Activated naive CD4-positive, alpha-beta T cell treated with anti-CD3 and anti-CD28 coated beads, Interleukin-2, amount 10 ng/mL, durations not matched to agents 7 days and 5 days (primary cell): ENCODE results near the gene ZNF749.
A peak's percentile ranks its signal among the peaks of the same experiment; 100 is the strongest.

Experiments used
- CTCF ChIA-PET: fragments of 350-600 bp; sonication (Branson Sonifier 250); formaldehyde crosslinking; loops from one replicate; lab custom pipeline; 2021; ENCODE audit warnings: antibody characterized with exemption; lab: Charles Lee
- DNase-seq: peaks from one replicate; pipeline ENCODE4 v3.0.0-alpha.2; 2020
- H3K27ac Mint-ChIP-seq: one replicate; pipeline ENCODE4 v1.8.0; 2021; ENCODE audit warnings: mild to moderate bottlenecking, moderate library complexity, mixed read lengths
- H3K27me3 Mint-ChIP-seq: one replicate; pipeline ENCODE4 v1.8.0; 2021; ENCODE audit warnings: mild to moderate bottlenecking, mixed read lengths
- H3K36me3 Mint-ChIP-seq: one replicate; pipeline ENCODE4 v1.8.0; 2021; ENCODE audit warnings: mixed read lengths
- H3K4me1 Mint-ChIP-seq: one replicate; pipeline ENCODE4 v1.8.0; 2021; ENCODE audit warnings: mixed read lengths
- H3K4me3 Mint-ChIP-seq: one replicate; pipeline ENCODE4 v1.8.0; 2021; ENCODE audit warnings: mild to moderate bottlenecking, moderate library complexity, mixed read lengths
- H3K9me3 Mint-ChIP-seq: one replicate; pipeline ENCODE4 v1.8.0; 2021; ENCODE audit warnings: mixed read lengths

Gene ZNF749

DNA sequence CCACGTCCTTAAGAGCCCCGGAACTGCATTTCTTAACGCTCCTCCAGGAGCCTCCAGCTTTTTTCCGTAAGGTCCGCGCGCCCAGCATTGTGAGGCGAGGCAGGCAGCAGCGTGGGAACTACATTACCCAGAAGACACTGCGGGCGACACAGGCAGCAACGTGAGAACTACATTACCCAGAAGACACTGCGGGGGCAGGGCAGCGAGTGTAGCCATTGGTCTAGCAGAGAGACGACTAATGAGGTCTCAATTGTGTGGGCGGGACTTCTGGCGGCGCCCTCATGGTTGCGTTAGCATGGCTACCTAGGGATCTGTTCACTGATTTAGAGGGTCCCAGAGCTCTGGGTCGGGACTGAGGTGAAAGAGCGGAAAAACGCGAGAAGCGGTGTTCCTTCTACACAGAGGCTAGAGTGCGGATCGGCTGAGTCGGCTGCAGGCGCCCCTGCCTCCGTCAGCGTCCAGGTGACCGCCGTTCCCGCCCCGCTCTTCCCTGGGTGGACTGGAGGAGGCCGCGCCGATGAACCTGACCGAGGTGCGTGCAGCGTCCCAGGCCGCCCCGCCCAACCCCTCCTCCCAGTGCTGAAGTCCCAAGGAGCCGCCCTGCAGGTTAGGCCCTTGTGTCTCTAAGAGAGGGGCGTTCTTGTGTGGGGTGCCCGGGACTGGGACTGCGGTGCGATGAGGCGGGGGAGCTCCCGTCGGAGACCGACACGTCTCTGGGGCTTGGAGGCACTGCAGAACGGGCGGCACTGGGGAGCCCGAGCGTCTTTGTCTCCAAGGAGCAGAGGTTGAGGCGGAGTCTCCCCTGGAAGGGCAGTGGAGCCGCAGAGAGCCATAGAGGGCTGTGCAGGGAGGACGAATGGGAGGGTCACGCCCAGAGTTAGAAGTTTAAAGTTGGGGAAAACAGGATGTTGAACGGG is at the start of gene ZNF749:
Gene ZNF749, plus strand, starts transcription at position 264 of the 917 bp plus-strand sequence. Its CDS starts 254 bp downstream, at position 518.
- peak within 1 kb of the TSS; percentile 96 for H3K4me3 Mint-ChIP-seq
- peaks cover 46% of the 10 kb centered on the region for H3K9me3 Mint-ChIP-seq
- CTCF ChIA-PET, result no interaction called here
- peaks cover 24% of the 10 kb centered on the region for H3K4me1 Mint-ChIP-seq
- peak within 1 kb of the TSS; percentile 93 for H3K27ac Mint-ChIP-seq
- peaks cover 45% of the 10 kb centered on the region for H3K36me3 Mint-ChIP-seq
- peak; percentile 99 for DNase-seq
- H3K27me3 Mint-ChIP-seq, result no peaks in the 10 kb centered on the region

DNA sequence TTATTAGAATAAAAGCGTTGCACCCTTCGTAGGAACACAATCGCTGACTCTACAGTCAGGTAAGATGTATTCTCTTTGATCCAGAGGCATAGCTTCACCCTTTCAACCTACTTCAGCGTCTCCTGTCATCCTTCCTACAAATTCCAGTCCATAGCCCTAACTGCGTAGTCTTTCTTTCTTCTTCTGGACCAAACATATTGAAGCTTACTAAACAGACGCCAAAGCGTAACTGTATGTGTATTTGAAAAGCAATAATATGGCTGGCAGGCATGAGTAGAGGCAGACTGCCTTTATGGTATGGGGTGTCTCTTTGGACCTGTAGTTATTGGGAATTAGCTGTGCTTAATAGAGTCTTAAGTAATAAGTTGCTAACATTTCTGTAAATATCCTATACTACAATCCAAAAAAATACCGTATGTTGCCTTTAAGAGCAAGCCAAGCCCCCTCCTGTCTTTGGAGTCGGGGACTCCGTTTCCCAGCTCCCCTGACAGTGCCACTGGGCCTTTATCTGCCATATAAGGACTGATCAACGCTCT is 45.9 kb upstream of the ZNF749 start:
- CTCF ChIA-PET, result interaction anchor here (0.6 kb wide), 1 partner anchor 918 kb away, joined by 3 read pairs; no protein-coding TSS in a partner anchor
- peaks cover 33% of the 10 kb centered on the region for H3K4me1 Mint-ChIP-seq
- no peaks in the 10 kb centered on the region for H3K27me3 Mint-ChIP-seq
- no peak for DNase-seq
- H3K9me3 Mint-ChIP-seq, result peaks cover 50% of the 10 kb centered on the region
- peak overlapping the region; percentile 96 for H3K27ac Mint-ChIP-seq
- H3K36me3 Mint-ChIP-seq, result peaks cover 43% of the 10 kb centered on the region
- peak overlapping the region; percentile 96 for H3K4me3 Mint-ChIP-seq

DNA sequence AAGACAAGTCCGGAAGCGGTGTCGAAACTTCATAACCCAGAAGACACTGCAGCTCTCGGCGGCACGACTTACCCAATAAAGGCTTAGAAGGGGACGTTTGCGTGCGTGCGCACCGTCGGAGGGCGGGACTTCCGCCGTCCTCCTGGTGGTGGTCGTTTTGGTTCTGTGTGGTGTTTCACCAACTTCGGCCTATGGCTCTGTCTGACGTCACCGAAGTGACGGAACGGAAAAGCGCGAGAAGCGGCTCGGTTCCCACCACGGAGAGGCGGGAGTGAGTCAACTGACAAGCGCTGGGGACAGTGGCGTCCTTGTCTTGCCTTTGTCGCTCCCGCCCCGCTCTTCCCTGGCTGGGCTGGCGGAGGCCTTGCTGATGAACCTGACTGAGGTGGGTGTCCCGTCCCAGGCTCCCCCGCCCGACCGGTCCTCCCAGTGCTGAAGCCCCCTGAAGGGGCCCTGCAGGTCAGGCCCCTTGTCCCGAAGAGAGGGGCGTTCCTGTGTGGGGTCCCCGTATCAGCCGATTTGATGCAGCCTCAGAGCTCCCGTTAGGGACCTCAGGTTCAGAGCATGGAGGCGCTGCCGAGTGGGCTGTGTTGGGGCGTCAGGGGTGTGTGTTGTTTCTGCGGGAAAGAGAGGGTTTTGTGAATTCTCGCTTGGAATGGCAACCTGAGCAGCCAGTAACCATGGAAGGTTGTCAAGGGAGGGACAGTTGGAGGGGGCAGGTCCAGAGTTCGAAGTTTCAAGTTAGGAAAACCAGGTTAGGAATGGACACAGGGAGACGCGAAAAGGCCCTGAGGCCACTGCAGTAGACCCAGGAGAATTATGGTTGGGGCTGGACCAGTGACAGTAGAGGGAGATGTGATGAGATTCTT is 45.2 kb upstream of the ZNF749 start, which contains the start of gene ZNF548:
Gene ZNF548, plus strand, starts transcription at position 125 of the 869 bp plus-strand sequence. Its CDS starts 246 bp downstream, at position 371.
- Mint-ChIP-seq H3K27me3 (no peaks in the 10 kb centered on the region), H3K9me3 (peaks cover 51% of the 10 kb centered on the region), H3K36me3 (peaks cover 50% of the 10 kb centered on the region), H3K4me3 (peak within 1 kb of the TSS; percentile 96), H3K4me1 (peaks cover 33% of the 10 kb centered on the region), H3K27ac (peak within 1 kb of the TSS; percentile 96)
- DNase-seq, result peak; percentile 97
- CTCF ChIA-PET, result interaction anchor here (0.6 kb wide), 1 partner anchor 918 kb away, joined by 3 read pairs; no protein-coding TSS in a partner anchor

DNA sequence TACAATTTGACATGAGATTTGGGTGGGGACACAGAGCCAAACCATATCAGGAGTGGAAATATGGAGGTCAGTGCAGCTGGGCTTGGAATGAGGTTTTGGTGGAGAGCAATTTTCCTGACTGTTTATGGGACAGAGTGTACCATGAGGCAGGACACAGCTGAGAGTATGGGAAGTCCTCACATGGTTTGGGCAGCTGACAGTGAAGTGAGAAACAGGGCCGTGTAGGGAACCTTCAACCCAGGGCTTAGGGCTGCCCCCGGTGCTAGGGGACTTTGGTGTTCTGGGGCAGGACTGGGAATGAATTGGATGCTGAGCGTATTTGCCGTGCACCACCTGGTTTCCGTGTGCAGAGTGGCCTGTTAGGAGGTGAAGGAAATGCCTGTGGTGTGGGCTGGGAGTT is 39.4 kb upstream of the ZNF749 start:
- H3K27ac Mint-ChIP-seq, result no peak overlapping the region
- H3K9me3 Mint-ChIP-seq, result peaks cover 69% of the 10 kb centered on the region
- peaks cover 85% of the 10 kb centered on the region for H3K36me3 Mint-ChIP-seq
- DNase-seq, result no peak
- H3K27me3 Mint-ChIP-seq, result no peaks in the 10 kb centered on the region
- H3K4me3 Mint-ChIP-seq, result no peak overlapping the region
- CTCF ChIA-PET, result no interaction called here
- H3K4me1 Mint-ChIP-seq, result peaks cover 11% of the 10 kb centered on the region

DNA sequence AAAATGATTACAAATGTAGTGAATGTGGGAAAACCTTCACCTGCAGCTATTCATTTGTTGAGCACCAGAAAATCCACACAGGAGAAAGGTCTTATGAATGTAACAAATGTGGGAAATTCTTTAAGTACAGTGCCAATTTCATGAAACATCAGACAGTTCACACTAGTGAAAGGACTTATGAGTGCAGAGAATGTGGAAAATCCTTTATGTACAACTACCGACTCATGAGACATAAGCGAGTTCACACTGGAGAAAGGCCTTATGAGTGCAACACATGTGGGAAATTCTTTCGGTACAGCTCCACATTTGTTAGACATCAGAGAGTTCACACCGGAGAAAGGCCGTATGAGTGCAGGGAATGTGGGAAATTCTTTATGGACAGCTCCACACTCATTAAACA is 36.3 kb upstream of the ZNF749 start:
- no peak overlapping the region for H3K27ac Mint-ChIP-seq
- peaks cover 67% of the 10 kb centered on the region for H3K36me3 Mint-ChIP-seq
- no peak overlapping the region for H3K4me3 Mint-ChIP-seq
- no peak for DNase-seq
- H3K4me1 Mint-ChIP-seq, result no peaks in the 10 kb centered on the region
- CTCF ChIA-PET, result no interaction called here
- H3K27me3 Mint-ChIP-seq, result no peaks in the 10 kb centered on the region
- H3K9me3 Mint-ChIP-seq, result peaks cover 64% of the 10 kb centered on the region

DNA sequence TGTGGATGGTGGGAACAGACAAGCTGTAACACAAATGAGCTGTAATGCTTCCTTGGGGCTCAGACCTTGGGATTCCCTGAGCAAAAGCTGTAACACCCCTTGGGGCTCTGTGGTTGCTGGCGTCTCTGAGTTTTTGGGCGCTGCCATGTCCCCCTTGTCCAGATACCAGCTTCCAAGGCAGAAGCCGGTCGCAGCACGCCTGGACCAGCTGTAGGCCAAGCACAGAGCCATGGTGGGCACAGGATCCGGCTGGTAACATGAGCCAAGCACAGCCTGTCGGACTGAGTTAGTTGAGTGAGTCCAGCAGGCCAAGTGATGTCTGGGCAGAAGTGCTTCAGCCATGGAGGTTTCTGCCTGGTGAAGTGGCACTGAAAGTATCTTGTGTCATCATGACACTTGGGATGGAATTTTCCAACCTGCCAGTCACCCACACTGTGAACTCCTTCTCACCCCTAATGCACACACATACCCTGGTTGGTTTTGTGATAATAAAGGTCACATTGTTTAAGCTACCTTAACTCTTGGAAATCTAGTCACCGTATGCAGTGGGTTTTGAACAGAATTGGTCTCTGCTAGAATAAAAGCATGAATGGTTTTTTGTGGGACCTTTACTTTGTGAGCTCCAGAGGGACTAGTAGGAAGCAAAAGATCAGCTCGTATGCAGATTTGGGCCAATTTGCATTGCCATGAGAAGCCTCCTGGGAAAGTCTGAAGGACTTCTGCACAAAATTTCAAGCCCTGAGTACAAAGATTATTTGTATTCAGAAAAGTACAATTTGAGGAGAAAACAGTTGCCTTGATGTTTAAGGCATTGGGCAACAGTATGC is 31.2 kb upstream of the ZNF749 start:
- no peaks in the 10 kb centered on the region for H3K27me3 Mint-ChIP-seq
- H3K4me3 Mint-ChIP-seq, result no peak overlapping the region
- DNase-seq, result no peak
- no peak overlapping the region for H3K27ac Mint-ChIP-seq
- H3K36me3 Mint-ChIP-seq, result peaks cover 17% of the 10 kb centered on the region
- peaks cover 5% of the 10 kb centered on the region for H3K4me1 Mint-ChIP-seq
- peaks cover 24% of the 10 kb centered on the region for H3K9me3 Mint-ChIP-seq
- CTCF ChIA-PET, result no interaction called here

DNA sequence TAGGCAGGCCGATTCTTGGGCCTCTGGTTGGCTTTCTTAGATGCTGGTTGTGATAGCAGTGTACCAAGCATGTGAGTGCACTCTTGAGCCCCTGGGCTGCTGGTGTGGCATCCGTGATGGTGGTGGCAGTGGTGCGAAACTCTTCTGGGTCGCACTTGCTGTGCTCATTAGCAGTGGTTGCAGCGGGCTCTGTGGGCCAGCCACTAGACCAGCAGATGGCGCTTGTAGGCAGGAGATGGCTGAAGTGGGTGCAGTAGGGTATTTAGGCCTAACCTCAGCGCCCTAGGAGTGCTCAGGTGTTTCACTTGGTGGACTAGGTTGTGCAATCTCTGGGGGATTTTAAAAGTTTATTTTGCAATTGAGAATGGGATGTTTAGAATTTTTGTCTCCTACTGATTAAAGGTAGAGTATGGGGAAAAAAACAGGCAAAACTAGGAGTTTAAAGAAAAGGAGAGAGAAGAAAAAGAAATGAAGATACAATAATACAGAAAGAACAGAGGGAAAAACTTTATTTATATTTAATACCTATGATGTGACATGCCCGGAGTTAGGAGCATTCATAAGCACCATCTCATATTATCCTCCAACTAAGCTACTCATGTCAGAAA is 28.5 kb upstream of the ZNF749 start:
- no peak overlapping the region for H3K4me3 Mint-ChIP-seq
- H3K9me3 Mint-ChIP-seq, result peaks cover 8% of the 10 kb centered on the region
- peaks cover 19% of the 10 kb centered on the region for H3K4me1 Mint-ChIP-seq
- peaks cover 4% of the 10 kb centered on the region for H3K36me3 Mint-ChIP-seq
- no peaks in the 10 kb centered on the region for H3K27me3 Mint-ChIP-seq
- CTCF ChIA-PET, result interaction anchor here (1.2 kb wide), 1 partner anchor 21 kb away, joined by 3 read pairs; no protein-coding TSS in a partner anchor
- DNase-seq, result peak; percentile 83
- no peak overlapping the region for H3K27ac Mint-ChIP-seq

DNA sequence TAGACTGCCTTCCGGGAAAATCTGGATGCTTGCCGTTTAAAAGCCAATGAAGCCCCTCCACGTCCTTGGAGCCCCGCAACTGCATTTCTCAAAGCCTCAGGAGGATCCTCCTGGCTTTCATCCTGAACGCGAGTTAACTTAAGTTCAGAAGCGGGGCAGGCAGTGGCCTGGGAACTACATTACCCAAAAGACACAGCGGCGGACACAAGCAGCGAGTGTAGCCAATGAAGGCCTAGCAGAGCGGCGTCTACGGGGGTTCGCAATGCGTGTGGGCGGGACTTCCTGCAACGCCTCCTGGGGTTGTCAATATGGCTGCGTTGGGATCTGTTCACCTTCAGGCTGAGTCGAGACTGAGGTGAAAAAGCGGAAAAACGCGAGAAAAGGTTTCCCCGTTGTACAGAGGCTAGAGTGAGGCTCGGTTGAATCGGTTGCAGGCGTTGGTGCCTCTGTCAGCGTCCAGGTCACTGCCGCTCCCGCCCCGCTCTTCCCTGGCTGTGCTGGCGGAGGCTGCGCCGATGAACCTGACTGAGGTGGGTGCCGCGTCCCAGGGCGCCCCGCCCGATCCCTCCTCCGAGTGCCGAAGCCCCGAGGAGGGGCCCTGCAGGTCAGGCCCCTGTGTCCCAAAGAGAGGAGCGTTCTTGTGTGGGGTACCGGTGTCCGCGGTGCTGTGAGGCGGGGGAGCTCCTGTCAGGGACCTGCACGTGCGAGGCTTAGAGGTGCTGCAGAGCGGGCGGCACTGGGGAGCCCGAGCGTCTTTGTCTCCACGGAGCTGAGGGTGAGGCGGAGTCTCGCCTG is 24.1 kb upstream of the ZNF749 start, which contains the start of gene ZNF17:
Gene ZNF17, plus strand, starts transcription at position 285 of the 795 bp plus-strand sequence. CDS start 2,455 bp downstream, outside the sequence.
- H3K27me3 Mint-ChIP-seq, result no peaks in the 10 kb centered on the region
- peaks cover 36% of the 10 kb centered on the region for H3K36me3 Mint-ChIP-seq
- H3K4me3 Mint-ChIP-seq, result peak within 1 kb of the TSS; percentile 89
- peaks cover 26% of the 10 kb centered on the region for H3K4me1 Mint-ChIP-seq
- CTCF ChIA-PET, result no interaction called here
- H3K27ac Mint-ChIP-seq, result peak within 1 kb of the TSS; percentile 88
- H3K9me3 Mint-ChIP-seq, result peaks cover 17% of the 10 kb centered on the region
- peak; percentile 96 for DNase-seq

DNA sequence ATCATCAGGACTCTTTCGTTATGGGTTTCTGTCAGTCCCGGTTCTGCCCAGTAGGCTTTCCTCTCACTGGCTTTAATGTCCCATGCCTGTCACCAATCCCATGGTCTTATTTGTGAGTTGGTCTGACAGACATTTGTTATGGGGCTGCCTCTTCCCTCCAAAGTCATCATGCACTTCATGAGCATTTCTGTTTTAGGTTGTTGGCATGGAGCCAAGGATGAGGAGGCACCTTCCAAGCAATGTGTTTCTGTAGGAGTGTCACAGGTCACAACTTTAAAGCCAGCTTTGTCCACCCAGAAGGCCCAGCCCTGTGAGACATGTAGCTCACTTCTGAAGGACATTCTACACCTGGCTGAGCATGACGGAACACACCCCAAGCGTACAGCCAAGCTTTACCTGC is 15.7 kb upstream of the ZNF749 start:
- Mint-ChIP-seq H3K36me3 (peaks cover 72% of the 10 kb centered on the region), H3K27ac (no peak overlapping the region), H3K9me3 (peaks cover 64% of the 10 kb centered on the region), H3K27me3 (no peaks in the 10 kb centered on the region), H3K4me1 (no peaks in the 10 kb centered on the region), H3K4me3 (no peak overlapping the region)
- DNase-seq, result no peak
- CTCF ChIA-PET, result no interaction called here

DNA sequence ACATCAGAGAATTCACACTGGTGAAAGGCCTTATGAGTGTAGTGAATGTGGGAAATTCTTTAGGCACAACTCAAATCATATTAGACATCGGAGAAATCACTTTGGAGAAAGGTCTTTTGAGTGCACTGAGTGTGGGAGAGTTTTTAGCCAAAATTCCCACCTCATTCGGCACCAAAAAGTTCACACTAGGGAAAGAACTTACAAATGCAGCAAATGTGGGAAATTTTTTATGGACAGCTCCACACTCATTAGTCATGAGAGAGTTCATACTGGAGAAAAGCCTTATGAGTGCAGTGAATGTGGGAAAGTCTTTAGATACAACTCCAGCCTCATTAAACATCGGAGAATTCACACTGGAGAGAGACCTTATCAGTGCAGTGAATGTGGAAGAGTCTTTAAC is 14.1 kb upstream of the ZNF749 start:
- Mint-ChIP-seq H3K36me3 (peaks cover 58% of the 10 kb centered on the region), H3K4me1 (no peaks in the 10 kb centered on the region), H3K4me3 (no peak overlapping the region), H3K27ac (no peak overlapping the region), H3K9me3 (peaks cover 57% of the 10 kb centered on the region), H3K27me3 (no peaks in the 10 kb centered on the region)
- CTCF ChIA-PET, result no interaction called here
- no peak for DNase-seq

DNA sequence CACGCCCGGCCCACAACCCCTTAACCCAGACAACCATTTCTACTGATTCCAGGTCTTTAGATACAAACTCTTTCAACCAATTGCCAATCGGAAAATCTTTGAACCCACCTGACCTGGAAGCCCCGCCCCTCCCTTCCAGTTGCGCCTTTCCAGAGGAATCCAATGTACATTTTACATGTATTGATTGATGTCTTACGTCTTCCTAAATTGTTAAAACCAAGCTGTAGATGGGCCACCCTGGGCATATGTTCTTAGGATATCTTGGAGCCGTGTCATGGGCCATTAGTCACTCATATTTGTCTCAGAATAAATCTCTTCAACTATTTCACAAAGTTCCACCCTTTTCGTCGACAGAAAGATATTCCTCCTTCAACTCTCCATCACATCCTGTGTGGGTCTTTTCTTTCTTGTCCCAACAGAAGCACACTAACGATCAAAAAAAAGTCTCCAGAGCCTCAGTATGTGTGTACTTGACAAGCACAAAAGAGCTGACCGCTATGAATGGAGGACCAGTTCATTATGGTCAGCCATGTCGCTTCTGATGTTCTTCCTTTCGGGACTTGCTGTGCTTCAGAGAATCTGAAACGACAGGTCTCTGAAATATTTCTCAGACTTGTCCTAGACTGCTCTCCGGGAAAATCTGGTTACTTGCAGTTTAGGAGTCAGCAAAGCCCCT is 601 bp upstream of the ZNF749 start:
- Mint-ChIP-seq H3K27me3 (no peaks in the 10 kb centered on the region), H3K27ac (peak overlapping the region; percentile 93), H3K4me3 (peak overlapping the region; percentile 96), H3K9me3 (peaks cover 41% of the 10 kb centered on the region), H3K4me1 (peaks cover 24% of the 10 kb centered on the region), H3K36me3 (peaks cover 37% of the 10 kb centered on the region)
- CTCF ChIA-PET, result no interaction called here
- no peak for DNase-seq

DNA sequence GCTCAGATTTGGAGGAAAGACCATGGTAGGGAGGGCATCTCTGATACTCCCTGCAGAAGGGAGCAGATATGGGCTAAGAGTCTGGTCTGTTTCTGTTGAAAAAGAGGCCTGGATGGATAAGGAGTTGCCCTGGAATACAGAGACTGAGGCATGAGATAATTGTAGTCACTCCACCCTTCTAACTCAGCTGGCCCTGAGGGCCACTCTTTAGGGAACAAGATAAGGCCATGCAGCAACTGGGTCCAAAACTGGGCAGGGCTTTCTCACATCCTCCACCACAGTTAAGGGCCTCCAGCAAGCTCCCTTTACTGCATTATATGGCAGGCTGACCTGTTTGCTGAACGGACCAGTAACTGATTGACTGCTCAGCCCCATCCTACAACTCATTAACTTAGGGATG is 1.3 kb downstream of the ZNF749 start:
- Mint-ChIP-seq H3K4me3 (peak overlapping the region; percentile 96), H3K4me1 (peaks cover 24% of the 10 kb centered on the region), H3K27me3 (no peaks in the 10 kb centered on the region), H3K27ac (peak overlapping the region; percentile 93), H3K36me3 (peaks cover 53% of the 10 kb centered on the region), H3K9me3 (peaks cover 47% of the 10 kb centered on the region)
- CTCF ChIA-PET, result no interaction called here
- DNase-seq, result no peak
